SK-N-SH treated with all-trans-retinoic acid at 6 μM for 48 hours (cell line): ENCODE results near the gene DDI2.

Experiments
- ATAC-seq: fragments of 200-7000 bp; cut with Tn5 transposase; 3 replicates; pipeline ENCODE4 v1.9.1; 2020; ENCODE audit warnings: mild to moderate bottlenecking, moderate library complexity
- ARNTL ChIP-seq: fragments of 450-650 bp; formaldehyde crosslinking; IDR thresholded peaks from 2 replicates; pipeline ENCODE4 v1.5.0; 2020; ENCODE audit warnings: low read depth, mild to moderate bottlenecking, moderate library complexity, borderline replicate concordance
- BACH2 ChIP-seq: fragments of 250-450 bp; sonication (Bioruptor Pico); IDR thresholded peaks from 2 replicates; pipeline ENCODE4 v1.9.0; 2021; ENCODE audit warnings: mild to moderate bottlenecking, borderline replicate concordance
- CSDC2 ChIP-seq: fragments of 250-450 bp; sonication (Bioruptor Pico); IDR thresholded peaks from 2 replicates; pipeline ENCODE4 v1.5.0; 2020; ENCODE audit warnings: mild to moderate bottlenecking, moderate library complexity
- ESRRG ChIP-seq: fragments of 250-450 bp; sonication (Bioruptor Pico); IDR thresholded peaks from 2 replicates; pipeline ENCODE4 v1.6.1; 2021; ENCODE audit warnings: mild to moderate bottlenecking
- GLIS3 ChIP-seq: fragments of 250-450 bp; sonication (Bioruptor Pico); IDR thresholded peaks from 2 replicates; pipeline ENCODE4 v1.5.0; 2020; ENCODE audit warnings: mild to moderate bottlenecking, moderate library complexity
- ISL1 ChIP-seq: fragments of 250-450 bp; sonication (Bioruptor Pico); IDR thresholded peaks from 2 replicates; pipeline ENCODE4 v2.1.2; 2022; ENCODE audit warnings: mild to moderate bottlenecking, moderate library complexity
- OSR1 ChIP-seq: fragments of 250-450 bp; sonication (Bioruptor Pico); IDR thresholded peaks from 2 replicates; pipeline ENCODE4 v1.8.0; 2022; ENCODE audit warnings: moderate library complexity, mild to moderate bottlenecking, inconsistent platforms
- POU6F1 ChIP-seq: fragments of 250-450 bp; sonication (Bioruptor Pico); IDR thresholded peaks from 2 replicates; pipeline ENCODE4 v1.8.0; 2021; ENCODE audit warnings: low read depth, mild to moderate bottlenecking, moderate library complexity, borderline replicate concordance
- RARB ChIP-seq: fragments of 250-450 bp; sonication (Bioruptor Pico); IDR thresholded peaks from 2 replicates; pipeline ENCODE4 v1.8.0; 2021; ENCODE audit warnings: mild to moderate bottlenecking, moderate library complexity
- SNAI2 ChIP-seq: fragments of 250-450 bp; sonication (Bioruptor Pico); IDR thresholded peaks from 2 replicates; pipeline ENCODE4 v1.5.0; 2020; ENCODE audit warnings: mild to moderate bottlenecking, moderate library complexity
- TCF4 ChIP-seq: fragments of 250-450 bp; sonication (Bioruptor Pico); IDR thresholded peaks from 2 replicates; pipeline ENCODE4 v1.8.0; 2021; ENCODE audit warnings: mild to moderate bottlenecking, moderate library complexity, borderline replicate concordance
- TOX ChIP-seq: fragments of 250-450 bp; sonication (Bioruptor Pico); IDR thresholded peaks from 2 replicates; pipeline ENCODE4 v1.8.0; 2021; ENCODE audit warnings: mild to moderate bottlenecking, moderate library complexity, borderline replicate concordance
- TSHZ2 ChIP-seq: fragments of 250-450 bp; sonication (Bioruptor Pico); IDR thresholded peaks from 2 replicates; pipeline ENCODE4 v1.5.0; 2020; ENCODE audit warnings: mild to moderate bottlenecking, moderate library complexity
- ZC3H10 ChIP-seq: fragments of 250-450 bp; sonication (Bioruptor Pico); IDR thresholded peaks from 2 replicates; pipeline ENCODE4 v1.5.1; 2021; ENCODE audit warnings: mild to moderate bottlenecking, moderate library complexity
- ZFP3 ChIP-seq: fragments of 250-450 bp; sonication (Bioruptor Pico); IDR thresholded peaks from 2 replicates; pipeline ENCODE4 v1.5.0; 2020; ENCODE audit warnings: mild to moderate bottlenecking, moderate library complexity
- ZFP30 ChIP-seq: fragments of 450-650 bp; formaldehyde crosslinking; IDR thresholded peaks from 2 replicates; pipeline ENCODE4 v1.5.0; 2022; ENCODE audit warnings: mild to moderate bottlenecking, moderate library complexity
- ZNF565 ChIP-seq: fragments of 450-650 bp; formaldehyde crosslinking; conservative IDR thresholded peaks from 2 replicates; pipeline ENCODE4 v1.5.0; 2020; ENCODE audit warnings: low read depth, mild to moderate bottlenecking, moderate library complexity
- ZNF70 ChIP-seq: fragments of 450-650 bp; formaldehyde crosslinking; IDR thresholded peaks from 2 replicates; pipeline ENCODE4 v1.5.0; 2020; ENCODE audit warnings: mild to moderate bottlenecking, moderate library complexity
- ZNF8 ChIP-seq: fragments of 450-650 bp; formaldehyde crosslinking; IDR thresholded peaks from 2 replicates; pipeline ENCODE4 v1.5.0; 2020; ENCODE audit warnings: mild to moderate bottlenecking, moderate library complexity
- TF ChIP-seq, protein P1 (sequence below): fragments of 250-450 bp; sonication (Bioruptor Pico); IDR thresholded peaks from 2 replicates; pipeline ENCODE4 v1.5.1; 2021; ENCODE audit warnings: mild to moderate bottlenecking, moderate library complexity
- TF ChIP-seq, protein P2 (sequence below): fragments of 250-450 bp; sonication (Bioruptor Pico); IDR thresholded peaks from 2 replicates; pipeline ENCODE4 v1.5.1; 2020; ENCODE audit warnings: low read depth, mild to moderate bottlenecking, moderate library complexity
- TF ChIP-seq, protein P3 (sequence below): fragments of 250-450 bp; sonication (Bioruptor Pico); IDR thresholded peaks from 2 replicates; pipeline ENCODE4 v1.8.0; 2020; ENCODE audit warnings: mild to moderate bottlenecking, moderate library complexity, borderline replicate concordance

Gene DDI2

GRCh38 chr1:15571266-15571665 lies 46.0 kb upstream of the DDI2 start:
- no peak for ATAC-seq
- TF ChIP-seq ISL1: no peak
- no peak for TF ChIP-seq BACH2
- TF ChIP-seq, protein P1, sequence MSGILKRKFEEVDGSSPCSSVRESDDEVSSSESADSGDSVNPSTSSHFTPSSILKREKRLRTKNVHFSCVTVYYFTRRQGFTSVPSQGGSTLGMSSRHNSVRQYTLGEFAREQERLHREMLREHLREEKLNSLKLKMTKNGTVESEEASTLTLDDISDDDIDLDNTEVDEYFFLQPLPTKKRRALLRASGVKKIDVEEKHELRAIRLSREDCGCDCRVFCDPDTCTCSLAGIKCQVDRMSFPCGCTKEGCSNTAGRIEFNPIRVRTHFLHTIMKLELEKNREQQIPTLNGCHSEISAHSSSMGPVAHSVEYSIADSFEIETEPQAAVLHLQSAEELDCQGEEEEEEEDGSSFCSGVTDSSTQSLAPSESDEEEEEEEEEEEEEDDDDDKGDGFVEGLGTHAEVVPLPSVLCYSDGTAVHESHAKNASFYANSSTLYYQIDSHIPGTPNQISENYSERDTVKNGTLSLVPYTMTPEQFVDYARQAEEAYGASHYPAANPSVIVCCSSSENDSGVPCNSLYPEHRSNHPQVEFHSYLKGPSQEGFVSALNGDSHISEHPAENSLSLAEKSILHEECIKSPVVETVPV (CRISPR knock-in tag): no peak
- TF ChIP-seq ESRRG (CRISPR knock-in tag): no peak
- no peak for TF ChIP-seq ZFP3 (CRISPR knock-in tag)
- no peak for TF ChIP-seq TSHZ2 (CRISPR knock-in tag)
- no peak for TF ChIP-seq TOX
- no peak for TF ChIP-seq SNAI2 (CRISPR knock-in tag)
- TF ChIP-seq ZNF8: no peak
- no peak for TF ChIP-seq TCF4 (CRISPR knock-in tag)
- no peak for TF ChIP-seq CSDC2 (CRISPR knock-in tag)
- TF ChIP-seq OSR1 (CRISPR knock-in tag): no peak
- no peak for TF ChIP-seq RARB
- TF ChIP-seq, protein P2, sequence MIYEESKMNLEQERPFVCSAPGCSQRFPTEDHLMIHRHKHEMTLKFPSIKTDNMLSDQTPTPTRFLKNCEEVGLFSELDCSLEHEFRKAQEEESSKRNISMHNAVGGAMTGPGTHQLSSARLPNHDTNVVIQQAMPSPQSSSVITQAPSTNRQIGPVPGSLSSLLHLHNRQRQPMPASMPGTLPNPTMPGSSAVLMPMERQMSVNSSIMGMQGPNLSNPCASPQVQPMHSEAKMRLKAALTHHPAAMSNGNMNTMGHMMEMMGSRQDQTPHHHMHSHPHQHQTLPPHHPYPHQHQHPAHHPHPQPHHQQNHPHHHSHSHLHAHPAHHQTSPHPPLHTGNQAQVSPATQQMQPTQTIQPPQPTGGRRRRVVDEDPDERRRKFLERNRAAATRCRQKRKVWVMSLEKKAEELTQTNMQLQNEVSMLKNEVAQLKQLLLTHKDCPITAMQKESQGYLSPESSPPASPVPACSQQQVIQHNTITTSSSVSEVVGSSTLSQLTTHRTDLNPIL: no peak
- TF ChIP-seq ZC3H10 (CRISPR knock-in tag): no peak
- TF ChIP-seq GLIS3 (CRISPR knock-in tag): no peak
- TF ChIP-seq ZNF565: no peak
- TF ChIP-seq, protein P3, sequence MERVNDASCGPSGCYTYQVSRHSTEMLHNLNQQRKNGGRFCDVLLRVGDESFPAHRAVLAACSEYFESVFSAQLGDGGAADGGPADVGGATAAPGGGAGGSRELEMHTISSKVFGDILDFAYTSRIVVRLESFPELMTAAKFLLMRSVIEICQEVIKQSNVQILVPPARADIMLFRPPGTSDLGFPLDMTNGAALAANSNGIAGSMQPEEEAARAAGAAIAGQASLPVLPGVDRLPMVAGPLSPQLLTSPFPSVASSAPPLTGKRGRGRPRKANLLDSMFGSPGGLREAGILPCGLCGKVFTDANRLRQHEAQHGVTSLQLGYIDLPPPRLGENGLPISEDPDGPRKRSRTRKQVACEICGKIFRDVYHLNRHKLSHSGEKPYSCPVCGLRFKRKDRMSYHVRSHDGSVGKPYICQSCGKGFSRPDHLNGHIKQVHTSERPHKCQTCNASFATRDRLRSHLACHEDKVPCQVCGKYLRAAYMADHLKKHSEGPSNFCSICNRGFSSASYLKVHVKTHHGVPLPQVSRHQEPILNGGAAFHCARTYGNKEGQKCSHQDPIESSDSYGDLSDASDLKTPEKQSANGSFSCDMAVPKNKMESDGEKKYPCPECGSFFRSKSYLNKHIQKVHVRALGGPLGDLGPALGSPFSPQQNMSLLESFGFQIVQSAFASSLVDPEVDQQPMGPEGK (CRISPR knock-in tag): no peak
- no peak for TF ChIP-seq ZNF70

- TF ChIP-seq, protein P2: no peak
- TF ChIP-seq POU6F1 (CRISPR knock-in tag) (no peak), CSDC2 (CRISPR knock-in tag) (no peak), ZNF70 (no peak), SNAI2 (CRISPR knock-in tag) (no peak), ZNF8 (no peak), GLIS3 (CRISPR knock-in tag) (no peak), ARNTL (no peak), ZFP30 (CRISPR knock-in tag) (no peak), BACH2 (no peak), TCF4 (CRISPR knock-in tag) (no peak), ISL1 (no peak), RARB (no peak), TOX (no peak), ESRRG (CRISPR knock-in tag) (no peak)
- TF ChIP-seq, protein P3 (CRISPR knock-in tag): no peak
- ATAC-seq: no peak
Observed at GRCh38 chr1:15573477-15573876, 43.8 kb upstream of the DDI2 start.
